Stimulated activated CD8-positive, alpha-beta memory T cell treated with anti-CD3 and anti-CD28 coated beads, Interleukin-15, amount 100 ng/mL, for 4 hours (primary cell): ENCODE measurements around the gene SPSB1.

Experiments used
- DNase-seq, 2 donors: peaks; one replicate each; pipeline ENCODE4 v3.0.0-alpha.2; 2020; ENCODE audit warnings: low read depth in 2 of 2

SPSB1 gene

GRCh38 chr1:9292361-9293240 is at the start of gene SPSB1:
SPSB1 (plus strand) TSS chr1:9292894; CDS start chr1:9355892, 62,998 bp downstream.
- DNase-seq: peak in 1 of 2 donors; percentile 42

GRCh38 chr1:9243066-9243739 is 49.5 kb upstream of the SPSB1 start:
- no peak for DNase-seq

GRCh38 chr1:9244501-9245229 is 48.0 kb upstream of the SPSB1 start:
- DNase-seq: no peak

GRCh38 chr1:9245230-9245619 is 47.5 kb upstream of the SPSB1 start:
- no peak for DNase-seq

- no peak for DNase-seq
These were observed 47.0 kb upstream of the SPSB1 start for GRCh38 chr1:9245661-9246060.

- DNase-seq: no peak
These were observed 46.5 kb upstream of the SPSB1 start for GRCh38 chr1:9246215-9246614.

GRCh38 chr1:9246841-9247785 is 45.6 kb upstream of the SPSB1 start:
- DNase-seq: no peak

- no peak for DNase-seq
These were observed 44.8 kb upstream of the SPSB1 start for GRCh38 chr1:9247894-9248293.

- no peak for DNase-seq
These were observed 44.1 kb upstream of the SPSB1 start for GRCh38 chr1:9248341-9249262.

- DNase-seq: no peak
These were observed 43.5 kb upstream of the SPSB1 start for GRCh38 chr1:9249263-9249533.

- DNase-seq: no peak
These were observed 42.9 kb upstream of the SPSB1 start for GRCh38 chr1:9249534-9250410.

GRCh38 chr1:9250411-9251381 is 42.0 kb upstream of the SPSB1 start:
- DNase-seq: no peak

- no peak for DNase-seq
These were observed 41.2 kb upstream of the SPSB1 start for GRCh38 chr1:9251501-9251900.

- DNase-seq: no peak
These were observed 39.7 kb upstream of the SPSB1 start for GRCh38 chr1:9253004-9253403.

GRCh38 chr1:9253453-9254105 is 39.1 kb upstream of the SPSB1 start:
- DNase-seq: no peak

- DNase-seq: no peak
These were observed 36.4 kb upstream of the SPSB1 start for GRCh38 chr1:9256332-9256731.

GRCh38 chr1:9257851-9258250 is 34.8 kb upstream of the SPSB1 start:
- no peak for DNase-seq

GRCh38 chr1:9258629-9259028 is 34.1 kb upstream of the SPSB1 start:
- no peak for DNase-seq
